Liver (tissue), 9 donors: ENCODE measurements around the gene RWDD1. TPM values are rescaled to one million over a fixed set of nuclear protein-coding genes. Genes with fewer than 3 reads are reported as not detected.

Experiments used
- DNase-seq: peaks from one replicate; pipeline ENCODE4 v3.0.0-alpha.2; 2017; ENCODE audit warnings: low spot score
- H3K27ac ChIP-seq, 2 donors: one replicate each; pipeline ENCODE4 v1.7.0; 2013; ENCODE audit warnings: inconsistent platforms in 2 of 2, low read length in 2 of 2, control low read depth in 1 of 2, low read depth in 1 of 2, mild to moderate bottlenecking in 1 of 2
- H3K27me3 ChIP-seq, 4 donors: one replicate each; pipeline versions ENCODE4 v1.6.1 to v1.7.0; 2013; ENCODE audit warnings: low read length in 3 of 4, inconsistent platforms in 1 of 4, mild to moderate bottlenecking in 1 of 4, moderate library complexity in 1 of 4; ENCODE audit not compliant: control insufficient read depth in 4 of 4, insufficient read depth in 4 of 4
- H3K36me3 ChIP-seq, 4 donors: one replicate each; pipeline versions ENCODE4 v1.6.1 to v1.7.0; 2013; ENCODE audit warnings: low read length in 3 of 4, mild to moderate bottlenecking in 3 of 4, low read depth in 1 of 4, moderate library complexity in 1 of 4; ENCODE audit not compliant: control insufficient read depth in 4 of 4, insufficient read depth in 3 of 4
- H3K4me1 ChIP-seq, 4 donors: one replicate each; pipeline versions ENCODE4 v1.6.1 to v1.7.0; 2013; ENCODE audit warnings: low read length in 3 of 4, mild to moderate bottlenecking in 3 of 4, moderate library complexity in 1 of 4; ENCODE audit not compliant: control insufficient read depth in 4 of 4, insufficient read depth in 4 of 4
- H3K4me3 ChIP-seq, 3 donors: one replicate each; pipeline versions ENCODE4 v1.6.1 to v1.7.0; 2013; ENCODE audit warnings: low read length in 3 of 3, control low read depth in 1 of 3, low read depth in 1 of 3, mild to moderate bottlenecking in 1 of 3
- H3K9ac ChIP-seq, 2 donors: one replicate each; pipeline ENCODE4 v1.7.0; 2013; ENCODE audit warnings: low read length in 2 of 2, mild to moderate bottlenecking in 2 of 2, moderate library complexity in 2 of 2, control low read depth in 1 of 2, low read depth in 1 of 2
- H3K9me3 ChIP-seq, 4 donors: one replicate each; pipeline versions ENCODE4 v1.6.1 to v1.7.0; 2013; ENCODE audit warnings: low read length in 3 of 4; ENCODE audit not compliant: control insufficient read depth in 4 of 4
- CTCF ChIP-seq: fragments of 150-350 bp; IDR thresholded peaks from 2 replicates; pipeline ENCODE4 v1.5.1; 2017; ENCODE audit warnings: improper control_type of control experiment, low read depth, low read length; ENCODE audit not compliant: missing input control
- EGR1 ChIP-seq, 2 donors: IDR thresholded peaks; 2 replicates each; pipeline ENCODE4 v1.6.1; 2016 to 2018; ENCODE audit warnings: antibody characterized with exemption in 2 of 2, low read depth in 2 of 2
- FOXA1 ChIP-seq: IDR thresholded peaks from 2 replicates; pipeline ENCODE4 v1.6.1; 2016; ENCODE audit warnings: antibody characterized with exemption
- FOXA2 ChIP-seq: IDR thresholded peaks from 2 replicates; pipeline ENCODE4 v1.6.1; 2016; ENCODE audit warnings: antibody characterized with exemption
- GABPA ChIP-seq, 2 donors: IDR thresholded peaks in 1 of 2; conservative IDR thresholded peaks in 1 of 2; 2 replicates each; pipeline ENCODE4 v1.6.1; 2016; ENCODE audit warnings: antibody characterized with exemption in 2 of 2, mild to moderate bottlenecking in 1 of 2, moderate library complexity in 1 of 2
- HNF4A ChIP-seq, 2 donors: conservative IDR thresholded peaks; 2 replicates each; pipeline ENCODE4 v1.6.1; 2016; ENCODE audit warnings: antibody characterized with exemption in 2 of 2, mild to moderate bottlenecking in 2 of 2
- HNF4G ChIP-seq: IDR thresholded peaks from 2 replicates; pipeline ENCODE4 v1.6.1; 2016; ENCODE audit warnings: antibody characterized with exemption
- JUND ChIP-seq, 2 donors: IDR thresholded peaks; 2 replicates each; pipeline ENCODE4 v1.6.1; 2016; ENCODE audit warnings: antibody characterized with exemption in 2 of 2
- NR2F2 ChIP-seq: IDR thresholded peaks from 2 replicates; pipeline ENCODE4 v1.6.1; 2016; ENCODE audit warnings: antibody characterized with exemption
- RAD21 ChIP-seq, 2 donors: IDR thresholded peaks; 2 replicates each; pipeline ENCODE4 v1.6.1; 2016; ENCODE audit warnings: antibody characterized with exemption in 2 of 2, mild to moderate bottlenecking in 2 of 2
- RXRA ChIP-seq, 2 donors: IDR thresholded peaks; 2 replicates each; pipeline ENCODE4 v1.6.1; 2017 to 2018; ENCODE audit warnings: antibody characterized with exemption in 2 of 2, mild to moderate bottlenecking in 1 of 2
- SP1 ChIP-seq: IDR thresholded peaks from 2 replicates; pipeline ENCODE4 v1.6.1; 2018; ENCODE audit warnings: antibody characterized with exemption, mild to moderate bottlenecking
- TAF1 ChIP-seq: conservative IDR thresholded peaks from 2 replicates; pipeline ENCODE4 v1.6.1; 2016; ENCODE audit warnings: antibody characterized with exemption, mild to moderate bottlenecking
- YY1 ChIP-seq: IDR thresholded peaks from 2 replicates; pipeline ENCODE4 v1.6.1; 2016; ENCODE audit warnings: antibody characterized with exemption, mild to moderate bottlenecking
- ZBTB33 ChIP-seq: IDR thresholded peaks from 2 replicates; pipeline ENCODE4 v1.6.1; 2016; ENCODE audit warnings: antibody characterized with exemption
- WGBS: extraction: QIAGEN DNeasy Blood & Tissue Kit; methylation state at CpG from one replicate; pipeline ENCODE4 v1.1.7; 2013; 5-methylcytosine and 5-hydroxymethylcytosine counted together
- polyA plus RNA-seq, 2 donors: library from polyadenylated mRNA; stranded (reverse) in 1 of 2; unstranded in 1 of 2; fragments of 200-250 nt in 1 of 2; fragments of >200 nt in 1 of 2; fragmentation: Nextera tagmentation in 1 of 2; extraction: Ambion mirVana in 1 of 2; gene quantifications; one replicate each; pipeline versions ENCODE4 v1.2.1 to v1.2.3, GENCODE V29; 2013 to 2015
- total RNA-seq, 2 donors: library from RNA; depleted of rRNA; stranded (reverse); fragments of >200 nt; gene quantifications; one replicate each; pipeline ENCODE4 v1.2.3, GENCODE V29; 2014
- TF ChIP-seq, protein P1 (sequence below): IDR thresholded peaks from 2 replicates; pipeline ENCODE4 v1.6.1; 2016; ENCODE audit warnings: antibody characterized with exemption, mild to moderate bottlenecking
- TF ChIP-seq, protein P2 (sequence below): IDR thresholded peaks from 2 replicates; pipeline ENCODE4 v1.6.1; 2016; ENCODE audit warnings: antibody characterized with exemption
- TF ChIP-seq, protein P3 (sequence below): IDR thresholded peaks from 2 replicates; pipeline ENCODE4 v1.6.1; 2016; ENCODE audit warnings: antibody characterized with exemption
- donor health status: healthy.
- donor health status: healthy.
- donor health status: healthy.
- donor health status: healthy.
- donor health status: healthy.

Gene RWDD1
- total and polyA plus RNA-seq, 4 donors, result 7.0 to 52.7 (median 10.9) TPM

GRCh38 chr6:116528133-116528532 lies 43.2 kb upstream of the RWDD1 start:
- H3K4me1 ChIP-seq, result no peaks in the 10 kb centered on the region
- no peaks in the 10 kb centered on the region for H3K27me3 ChIP-seq
- 86% methylated on average over 1 of the region's 1 CpG for WGBS
- no peak overlapping the region for H3K9ac ChIP-seq
- no peak for TF ChIP-seq HNF4A (conservative IDR thresholded peaks at IDR 0.05)
- no peak for TF ChIP-seq HNF4G
- no peak for TF ChIP-seq JUND (IDR thresholded peaks at IDR 0.05)
- no peak for TF ChIP-seq FOXA2
- TF ChIP-seq, protein P1, sequence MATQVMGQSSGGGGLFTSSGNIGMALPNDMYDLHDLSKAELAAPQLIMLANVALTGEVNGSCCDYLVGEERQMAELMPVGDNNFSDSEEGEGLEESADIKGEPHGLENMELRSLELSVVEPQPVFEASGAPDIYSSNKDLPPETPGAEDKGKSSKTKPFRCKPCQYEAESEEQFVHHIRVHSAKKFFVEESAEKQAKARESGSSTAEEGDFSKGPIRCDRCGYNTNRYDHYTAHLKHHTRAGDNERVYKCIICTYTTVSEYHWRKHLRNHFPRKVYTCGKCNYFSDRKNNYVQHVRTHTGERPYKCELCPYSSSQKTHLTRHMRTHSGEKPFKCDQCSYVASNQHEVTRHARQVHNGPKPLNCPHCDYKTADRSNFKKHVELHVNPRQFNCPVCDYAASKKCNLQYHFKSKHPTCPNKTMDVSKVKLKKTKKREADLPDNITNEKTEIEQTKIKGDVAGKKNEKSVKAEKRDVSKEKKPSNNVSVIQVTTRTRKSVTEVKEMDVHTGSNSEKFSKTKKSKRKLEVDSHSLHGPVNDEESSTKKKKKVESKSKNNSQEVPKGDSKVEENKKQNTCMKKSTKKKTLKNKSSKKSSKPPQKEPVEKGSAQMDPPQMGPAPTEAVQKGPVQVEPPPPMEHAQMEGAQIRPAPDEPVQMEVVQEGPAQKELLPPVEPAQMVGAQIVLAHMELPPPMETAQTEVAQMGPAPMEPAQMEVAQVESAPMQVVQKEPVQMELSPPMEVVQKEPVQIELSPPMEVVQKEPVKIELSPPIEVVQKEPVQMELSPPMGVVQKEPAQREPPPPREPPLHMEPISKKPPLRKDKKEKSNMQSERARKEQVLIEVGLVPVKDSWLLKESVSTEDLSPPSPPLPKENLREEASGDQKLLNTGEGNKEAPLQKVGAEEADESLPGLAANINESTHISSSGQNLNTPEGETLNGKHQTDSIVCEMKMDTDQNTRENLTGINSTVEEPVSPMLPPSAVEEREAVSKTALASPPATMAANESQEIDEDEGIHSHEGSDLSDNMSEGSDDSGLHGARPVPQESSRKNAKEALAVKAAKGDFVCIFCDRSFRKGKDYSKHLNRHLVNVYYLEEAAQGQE, result no peak
- no peak for TF ChIP-seq NR2F2
- TF ChIP-seq FOXA1, result no peak
- no peak for TF ChIP-seq EGR1 (IDR thresholded peaks at IDR 0.05; ENCODE audit: low read depth in 2 of 2)
- TF ChIP-seq RXRA (IDR thresholded peaks at IDR 0.05), result no peak
- TF ChIP-seq YY1, result no peak
- TF ChIP-seq ZBTB33, result no peak
- TF ChIP-seq CTCF, result no peak
- TF ChIP-seq, protein P2, sequence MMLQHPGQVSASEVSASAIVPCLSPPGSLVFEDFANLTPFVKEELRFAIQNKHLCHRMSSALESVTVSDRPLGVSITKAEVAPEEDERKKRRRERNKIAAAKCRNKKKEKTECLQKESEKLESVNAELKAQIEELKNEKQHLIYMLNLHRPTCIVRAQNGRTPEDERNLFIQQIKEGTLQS, result no peak
- no peak for TF ChIP-seq SP1
- TF ChIP-seq, protein P3, sequence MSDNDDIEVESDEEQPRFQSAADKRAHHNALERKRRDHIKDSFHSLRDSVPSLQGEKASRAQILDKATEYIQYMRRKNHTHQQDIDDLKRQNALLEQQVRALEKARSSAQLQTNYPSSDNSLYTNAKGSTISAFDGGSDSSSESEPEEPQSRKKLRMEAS, result no peak
- no peak for TF ChIP-seq RAD21 (IDR thresholded peaks at IDR 0.05)
- no peak for TF ChIP-seq GABPA (IDR thresholded peaks at IDR 0.05 in 1 of 2, conservative IDR thresholded peaks at IDR 0.05 in 1 of 2)
- no peak for TF ChIP-seq TAF1
- DNase-seq, result no peak
- H3K27ac ChIP-seq, result no peak overlapping the region
- H3K36me3 ChIP-seq, result no peaks in the 10 kb centered on the region
- H3K9me3 ChIP-seq, result no peaks in the 10 kb centered on the region
- no peak overlapping the region for H3K4me3 ChIP-seq
